Coronary artery (tissue), 2 donors: ENCODE results near the gene HPF1.
"Not testable (repeated sequence)": the region's sequence is repeated elsewhere in the genome, so short reads cannot be mapped to it uniquely, and the experiment has no call there.

Experiments used
- DNase-seq: peaks from one replicate; pipeline ENCODE4 v3.0.0-alpha.2; 2017; ENCODE audit warnings: low spot score
- H3K27ac ChIP-seq, 2 donors: fragments of 200-600 bp; sonication (generic); one replicate each; pipeline ENCODE4 v1.5.1; 2016 to 2019
- H3K4me3 ChIP-seq: fragments of 200-600 bp; sonication (generic); 2 replicates; pipeline ENCODE4 v1.5.1; 2016; ENCODE audit warnings: mild to moderate bottlenecking, moderate library complexity
- CTCF ChIP-seq: fragments of 200-600 bp; sonication (generic); IDR thresholded peaks from one replicate; pipeline ENCODE4 v1.5.1; 2019; ENCODE audit warnings: antibody characterized with exemption

HPF1 gene

GRCh38 chr4:169757575-169758184, at the start of gene HPF1:
HPF1 (minus strand) TSS chr4:169757944; CDS start chr4:169757877, 67 bp downstream.
- Histone ChIP-seq H3K27ac (peak within 1 kb of the TSS; percentile 38 to 70), H3K4me3 (peak within 1 kb of the TSS; percentile 71)
- no peak for TF ChIP-seq CTCF
- peak; percentile 93 for DNase-seq

DNA sequence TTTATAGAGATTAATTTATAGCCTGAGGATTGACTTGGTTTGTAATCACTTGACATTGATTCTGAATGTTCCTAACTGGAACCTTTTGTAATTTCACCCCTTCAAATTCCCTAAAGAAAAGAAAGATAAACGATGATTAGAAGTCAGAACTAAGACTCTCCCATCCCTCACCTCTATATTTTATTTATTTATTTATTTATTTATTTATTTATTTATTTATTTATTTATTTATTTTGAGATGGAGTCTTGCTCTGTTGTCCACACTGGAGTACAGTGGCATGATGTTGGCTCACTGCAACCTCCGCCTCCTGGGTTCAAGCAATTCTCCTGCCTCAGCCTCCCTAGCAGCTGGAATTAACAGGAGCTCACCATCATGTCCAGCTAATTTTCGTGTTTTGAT, 49.0 kb upstream of the HPF1 start:
- H3K4me3 ChIP-seq, DNase-seq, H3K27ac ChIP-seq: not testable (repeated sequence)

- DNase-seq = no peak
- no peak overlapping the region for H3K27ac ChIP-seq
- no peak for TF ChIP-seq CTCF
- H3K4me3 ChIP-seq = no peak overlapping the region
These were observed 45.7 kb upstream of the HPF1 start for GRCh38 chr4:169803413-169803812.

- TF ChIP-seq CTCF = no peak
These were observed 45.1 kb upstream of the HPF1 start for GRCh38 chr4:169802873-169803272.

DNA sequence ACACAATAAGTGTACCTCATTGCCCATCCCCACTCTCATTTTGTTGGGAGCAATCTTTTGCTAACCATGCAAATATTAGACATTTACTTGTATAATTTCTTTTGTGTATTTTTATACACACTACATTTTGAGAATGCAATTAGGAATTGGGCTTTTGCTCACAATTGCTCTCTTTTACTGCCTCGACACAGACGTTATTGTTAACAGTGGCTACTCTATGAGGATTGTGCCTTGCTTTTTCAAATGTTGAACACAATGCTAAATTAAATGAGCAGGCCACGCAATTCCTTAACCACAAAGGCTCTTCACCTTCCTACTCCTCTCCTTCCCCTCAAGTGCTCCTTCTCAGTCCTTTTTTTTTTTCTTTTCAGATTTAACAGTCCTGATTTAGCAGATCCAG, 42.8 kb upstream of the HPF1 start:
- no peak for TF ChIP-seq CTCF
- H3K27ac ChIP-seq = no peak overlapping the region

More at GRCh38 chr4:169802873-169803272, 45.1 kb upstream of the HPF1 start:
- H3K27ac ChIP-seq = no peak overlapping the region
- no peak for DNase-seq
- no peak overlapping the region for H3K4me3 ChIP-seq

GRCh38 chr4:169799260-169799659, 41.5 kb upstream of the HPF1 start:
- no peak for DNase-seq
- no peak overlapping the region for H3K4me3 ChIP-seq
- no peak overlapping the region for H3K27ac ChIP-seq
- no peak for TF ChIP-seq CTCF

More for the DNA sequence above, 42.8 kb upstream of the HPF1 start:
- no peak for DNase-seq
- no peak overlapping the region for H3K4me3 ChIP-seq

DNA sequence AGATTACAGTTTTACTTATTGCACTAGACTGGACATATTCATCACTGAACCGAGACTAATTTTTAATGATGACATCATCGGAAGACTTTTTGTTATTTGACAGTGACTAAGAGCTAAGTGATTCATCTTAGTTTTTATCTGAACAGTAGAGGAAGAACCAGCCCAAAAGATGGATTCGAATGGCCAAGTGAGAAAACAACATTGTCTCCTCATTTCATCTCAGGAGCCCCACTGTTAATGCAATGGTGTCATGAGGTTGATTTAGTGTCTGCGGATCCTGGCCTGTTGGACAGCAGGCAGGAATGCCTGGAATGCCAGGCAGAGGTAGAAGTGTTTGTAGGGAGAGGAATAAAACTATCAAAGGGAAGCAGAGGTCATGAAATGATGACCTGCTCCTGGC, 37.8 kb upstream of the HPF1 start:
- TF ChIP-seq CTCF = no peak
- DNase-seq = no peak
- H3K4me3 ChIP-seq = no peak overlapping the region
- no peak overlapping the region for H3K27ac ChIP-seq
